ENCODE results near the gene IFITM5.

- no peak for TF ChIP-seq CTCF (IDR thresholded peaks at IDR 0.05)
- TF ChIP-seq POLR2A (IDR thresholded peaks at IDR 0.05) = no peak
Observed at GRCh38 chr11:285021-285893, 14.1 kb downstream of the IFITM5 start.

All from lower leg skin (tissue), 3 donors.